B cell (primary cell): Measurements from ENCODE around the gene UBN1. TPM values are rescaled to one million over a fixed set of nuclear protein-coding genes. Genes with fewer than 3 reads are reported as not detected.

Source experiments
- ATAC-seq: fragments of 200-7000 bp; cut with Tn5 transposase; one replicate; pipeline ENCODE4 v1.10.0; 2021; ENCODE audit warnings: low read depth, mild to moderate bottlenecking, moderate number of reproducible peaks, moderate library complexity
- CTCF ChIA-PET: fragments of 350-600 bp; sonication (Branson Sonifier 250); formaldehyde crosslinking; loops from one replicate; lab custom pipeline; 2021; ENCODE audit warnings: antibody characterized with exemption, inconsistent platforms; lab: Charles Lee
- POLR2A ChIA-PET: fragments of 350-600 bp; sonication (Branson Sonifier 250); formaldehyde crosslinking; loops from one replicate; lab custom pipeline; 2021; ENCODE audit warnings: antibody characterized with exemption; lab: Charles Lee
- DNase-seq: peaks from one replicate; pipeline ENCODE4 v3.0.0; 2013
- H2AFZ ChIP-seq: 2 replicates; pipeline ENCODE4 v1.6.1; 2012; ENCODE audit warnings: mild to moderate bottlenecking, low read depth, low read length; ENCODE audit not compliant: insufficient read depth, poor library complexity, severe bottlenecking
- H3K27ac ChIP-seq, 2 donors: 1 replicate in 1 of 2; 2 replicates in 1 of 2; pipeline ENCODE4 v1.5.1; 2012 to 2013; ENCODE audit warnings: low read length in 2 of 2, mild to moderate bottlenecking in 2 of 2, moderate library complexity in 1 of 2
- H3K27me3 ChIP-seq, 4 experiments: fragments of 200-600 bp in 1 of 4; sonication (generic) in 1 of 4; replicated peaks in 1 of 4; 1 replicate in 2 of 4; 2 replicates in 2 of 4; pipeline versions ENCODE4 v1.6.1 to v1.7.0; 2013 to 2016; ENCODE audit warnings: low read length in 3 of 4, mild to moderate bottlenecking in 2 of 4, mixed read lengths in 1 of 4, moderate library complexity in 1 of 4; ENCODE audit not compliant: insufficient read depth in 4 of 4, control insufficient read depth in 3 of 4; ENCODE audit errors: control extremely low read depth in 1 of 4
- H3K36me3 ChIP-seq, 2 experiments: replicated peaks in 1 of 2; 1 replicate in 1 of 2; 2 replicates in 1 of 2; pipeline versions ENCODE4 v1.6.1 to v1.7.1; 2013; ENCODE audit warnings: low read length in 1 of 2; ENCODE audit not compliant: insufficient read depth in 2 of 2, control insufficient read depth in 1 of 2; ENCODE audit errors: control extremely low read depth in 1 of 2, extremely low read depth in 1 of 2
- H3K4me1 ChIP-seq, 2 donors: fragments of 200-600 bp in 1 of 2; sonication (generic) in 1 of 2; 1 replicate in 1 of 2; 2 replicates in 1 of 2; pipeline versions ENCODE4 v1.5.1 to v1.6.1; 2013 to 2017; ENCODE audit warnings: low read length in 2 of 2; ENCODE audit not compliant: control insufficient read depth in 2 of 2, insufficient read depth in 2 of 2
- H3K4me2 ChIP-seq: replicated peaks from 2 replicates; pipeline ENCODE3; 2012; ENCODE audit warnings: mild to moderate bottlenecking, low read depth, low read length; ENCODE audit not compliant: poor library complexity, severe bottlenecking
- H3K4me3 ChIP-seq, 5 experiments: fragments of 200-600 bp in 1 of 5; sonication (generic) in 1 of 5; 1 replicate in 3 of 5; 2 replicates in 2 of 5; pipeline versions ENCODE4 v1.5.1 to v1.7.0; 2011 to 2016; ENCODE audit warnings: low read length in 4 of 5, mild to moderate bottlenecking in 4 of 5, low read depth in 2 of 5, control low read depth in 1 of 5, moderate library complexity in 1 of 5; ENCODE audit not compliant: insufficient read depth in 1 of 5; ENCODE audit errors: control extremely low read depth in 1 of 5, extremely low read depth in 1 of 5
- H3K79me2 ChIP-seq: fragments of 200-600 bp; sonication (generic); one replicate; pipeline ENCODE4 v1.6.0; 2016; ENCODE audit warnings: low read length; ENCODE audit not compliant: control insufficient read depth, insufficient read depth
- H3K9ac ChIP-seq: fragments of 200-600 bp; sonication (generic); 2 replicates; pipeline ENCODE4 v1.6.1; 2017; ENCODE audit warnings: mild to moderate bottlenecking, low read length, moderate library complexity
- H3K9me3 ChIP-seq, 3 donors: one replicate each; pipeline versions ENCODE4 v1.6.1 to v1.7.1; 2013; ENCODE audit warnings: low read length in 2 of 3; ENCODE audit not compliant: control insufficient read depth in 2 of 3, insufficient read depth in 1 of 3; ENCODE audit errors: control extremely low read depth in 1 of 3
- H4K20me1 ChIP-seq: 2 replicates; pipeline ENCODE4 v1.6.0; 2012; ENCODE audit warnings: mild to moderate bottlenecking, low read length; ENCODE audit not compliant: insufficient read depth, control insufficient read depth, poor library complexity, severe bottlenecking
- H3K27ac Mint-ChIP-seq: one replicate; pipeline ENCODE4 v1.8.0; 2021; ENCODE audit warnings: mixed read lengths
- H3K27me3 Mint-ChIP-seq: one replicate; pipeline ENCODE4 v1.8.0; 2021; ENCODE audit warnings: mixed read lengths
- H3K4me1 Mint-ChIP-seq: one replicate; pipeline ENCODE4 v1.8.0; 2021; ENCODE audit warnings: mixed read lengths
- H3K4me3 Mint-ChIP-seq: one replicate; pipeline ENCODE4 v1.8.0; 2021; ENCODE audit warnings: mixed read lengths
- H3K9me3 Mint-ChIP-seq: one replicate; pipeline ENCODE4 v1.8.0; 2022; ENCODE audit warnings: mixed read lengths; ENCODE audit not compliant: insufficient read depth
- CTCF ChIP-seq: fragments of 200-600 bp; IDR thresholded peaks from one replicate; pipeline ENCODE4 v1.8.0; 2022; ENCODE audit warnings: antibody characterized with exemption, mild to moderate bottlenecking
- EZH2 ChIP-seq: IDR thresholded peaks from 2 replicates; pipeline ENCODE4 v1.6.1; 2012; ENCODE audit warnings: borderline replicate concordance, low read depth, mild to moderate bottlenecking, moderate library complexity, low read length; ENCODE audit not compliant: insufficient read depth, poor library complexity, severe bottlenecking
- WGBS: methylation state at CpG from one replicate; pipeline ENCODE4 v1.1.5; 2013; ENCODE audit warnings: missing lambda C conversion rate; ENCODE audit not compliant: insufficient coverage; 5-methylcytosine and 5-hydroxymethylcytosine counted together
- intact Hi-C: fragments of 100-400 bp; cut with micrococcal nuclease; formaldehyde crosslinking; loops from one replicate; pipeline ENCODE4 v1.10.0; 2022
- polyA plus RNA-seq: library from polyadenylated mRNA; depleted of rRNA; stranded (reverse); fragments of >200 nt; gene quantifications from 2 replicates; pipeline ENCODE4 v1.2.3, GENCODE V29; 2012
- total RNA-seq, 2 donors: library from RNA; stranded (reverse); fragments of 120-200 nt in 1 of 2; gene quantifications; 1 replicate in 1 of 2; 2 replicates in 1 of 2; pipeline versions ENCODE4 v1.2.3 to v1.2.4, GENCODE V29; 2013 to 2022

Gene UBN1
- total and polyA plus RNA-seq, 2 donors (not counting 1 experiment from before 2014, with no cell fraction given): 16.6 to 38.1 TPM

GRCh38 chr16:4855804-4856203, 8.5 kb downstream of the UBN1 start:
- POLR2A ChIA-PET: no interaction called here
- no peaks in the 10 kb centered on the region for H3K27me3 Mint-ChIP-seq
- ATAC-seq (no peak), DNase-seq (no peak)
- H3K27ac ChIP-seq: no peak overlapping the region
- CTCF ChIA-PET: no interaction called here
- H3K27me3 ChIP-seq: no peaks in the 10 kb centered on the region
- H3K4me3 ChIP-seq: no peak overlapping the region
- no peaks in the 10 kb centered on the region for H3K4me1 ChIP-seq
- intact Hi-C loops: no loop called here
- TF ChIP-seq EZH2 (no peak), CTCF (no peak)
- no peak overlapping the region for H2AFZ ChIP-seq
- H3K9me3 Mint-ChIP-seq: no peaks in the 10 kb centered on the region
- no peak overlapping the region for H3K27ac Mint-ChIP-seq
- peaks cover 65% of the 10 kb centered on the region for H3K79me2 ChIP-seq
- H3K4me3 Mint-ChIP-seq: no peak overlapping the region
- no peak overlapping the region for H3K9ac ChIP-seq
- peaks cover 5% of the 10 kb centered on the region for H4K20me1 ChIP-seq
- no peaks in the 10 kb centered on the region for H3K9me3 ChIP-seq
- peaks cover 5% of the 10 kb centered on the region for H3K4me1 Mint-ChIP-seq
- H3K36me3 ChIP-seq: peaks cover 11 to 60% of the 10 kb centered on the region in 2 experiments
- no peak overlapping the region for H3K4me2 ChIP-seq
- no CpG with 5 or more reads among the region's 2 CpGs for WGBS

- no peak overlapping the region for H3K4me2 ChIP-seq
- Mint-ChIP-seq H3K9me3 (no peaks in the 10 kb centered on the region), H3K4me3 (no peak overlapping the region), H3K27ac (no peak overlapping the region), H3K27me3 (no peaks in the 10 kb centered on the region), H3K4me1 (no peaks in the 10 kb centered on the region)
- no peak overlapping the region for H3K9ac ChIP-seq
- H3K27ac ChIP-seq: no peak overlapping the region
- DNase-seq: no peak
- ChIA-PET POLR2A (no interaction called here), CTCF (no interaction called here)
- no peak overlapping the region for H2AFZ ChIP-seq
- TF ChIP-seq EZH2 (no peak), CTCF (no peak)
- H3K9me3 ChIP-seq: no peaks in the 10 kb centered on the region
- 97% methylated on average over 15 of the region's 17 CpGs for WGBS
- H3K36me3 ChIP-seq: peaks cover 19 to 74% of the 10 kb centered on the region in 2 experiments
- no peaks in the 10 kb centered on the region for H3K27me3 ChIP-seq
- no peak for ATAC-seq
- H3K4me3 ChIP-seq: no peak overlapping the region
- no peaks in the 10 kb centered on the region for H3K4me1 ChIP-seq
- H3K79me2 ChIP-seq: peaks cover 75% of the 10 kb centered on the region
- H4K20me1 ChIP-seq: peaks cover 7% of the 10 kb centered on the region
- intact Hi-C loops: no loop called here
Measured at GRCh38 chr16:4859190-4859899, 12.1 kb downstream of the UBN1 start.
